GM23338 (cell line): ENCODE measurements around the gene VPS13A. TPM values are rescaled to one million over a fixed set of nuclear protein-coding genes. Genes with fewer than 3 reads are reported as not detected.

ENCODE experiments used
- ATAC-seq: fragments of 200-7000 bp; cut with Tn5 transposase; 3 replicates; pipeline ENCODE4 v1.9.1; 2020
- DNase-seq: peaks from one replicate; pipeline ENCODE4 v3.0.0-alpha.2; 2015; ENCODE audit warnings: low spot score
- H2AFZ ChIP-seq: fragments of 200-600 bp; sonication (generic); 2 replicates; pipeline ENCODE4 v1.8.0; 2016; ENCODE audit warnings: antibody characterized with exemption, mild to moderate bottlenecking, moderate library complexity
- H3F3A ChIP-seq: fragments of 200-600 bp; sonication (generic); replicated peaks from 2 replicates; pipeline ENCODE4 v1.8.0; 2017; ENCODE audit warnings: antibody characterized with exemption, mixed run types, low read depth
- H3K27ac ChIP-seq: fragments of 200-600 bp; sonication (generic); 2 replicates; pipeline ENCODE4 v1.6.1; 2016; ENCODE audit warnings: low read depth
- H3K27me3 ChIP-seq: fragments of 200-600 bp; sonication (generic); 2 replicates; pipeline ENCODE4 v1.8.0; 2016; ENCODE audit warnings: mild to moderate bottlenecking, mixed run types, moderate library complexity; ENCODE audit not compliant: insufficient read depth
- H3K36me3 ChIP-seq: fragments of 200-600 bp; sonication (generic); 2 replicates; pipeline ENCODE4 v1.8.0; 2016; ENCODE audit warnings: mild to moderate bottlenecking; ENCODE audit not compliant: insufficient read depth
- H3K4me1 ChIP-seq: fragments of 200-600 bp; sonication (generic); 2 replicates; pipeline ENCODE4 v1.8.0; 2016; ENCODE audit warnings: mild to moderate bottlenecking, moderate library complexity; ENCODE audit not compliant: insufficient read depth
- H3K4me2 ChIP-seq: fragments of 200-600 bp; sonication (generic); 2 replicates; pipeline ENCODE4 v1.7.1; 2017; ENCODE audit warnings: mixed run types
- H3K4me3 ChIP-seq: fragments of 200-600 bp; sonication (generic); 2 replicates; pipeline ENCODE4 v1.6.1; 2016; ENCODE audit warnings: mixed run types
- H3K79me2 ChIP-seq: fragments of 200-600 bp; sonication (generic); replicated peaks from 2 replicates; pipeline ENCODE4 v1.8.0; 2017; ENCODE audit warnings: mild to moderate bottlenecking; ENCODE audit not compliant: insufficient read depth
- H3K9me2 ChIP-seq: fragments of 200-600 bp; sonication (generic); 2 replicates; pipeline ENCODE4 v1.8.0; 2017; ENCODE audit not compliant: insufficient read depth
- H4K20me1 ChIP-seq: fragments of 200-600 bp; sonication (generic); replicated peaks from 2 replicates; pipeline ENCODE4 v1.8.0; 2017; ENCODE audit warnings: mild to moderate bottlenecking; ENCODE audit not compliant: insufficient read depth
- H3K27ac Mint-ChIP-seq: 2 replicates; pipeline ENCODE4 v1.8.0; 2020; ENCODE audit warnings: inconsistent platforms, mild to moderate bottlenecking, moderate library complexity, mixed read lengths
- H3K27me3 Mint-ChIP-seq: 3 replicates; pipeline ENCODE4 v1.8.0; 2022; ENCODE audit warnings: low read depth, mild to moderate bottlenecking, moderate library complexity, mixed read lengths, inconsistent platforms; ENCODE audit not compliant: insufficient read depth, poor library complexity
- H3K36me3 Mint-ChIP-seq: 3 replicates; pipeline ENCODE4 v1.8.0; 2021; ENCODE audit warnings: low read depth, mild to moderate bottlenecking, inconsistent platforms, moderate library complexity, mixed read lengths
- H3K4me1 Mint-ChIP-seq: 3 replicates; pipeline ENCODE4 v1.8.0; 2020; ENCODE audit warnings: mild to moderate bottlenecking, inconsistent platforms, mixed read lengths
- H3K4me3 Mint-ChIP-seq: 3 replicates; pipeline ENCODE4 v1.8.0; 2021; ENCODE audit warnings: moderate library complexity, mild to moderate bottlenecking, inconsistent platforms, mixed read lengths
- H3K9me3 Mint-ChIP-seq: 3 replicates; pipeline ENCODE4 v1.8.0; 2020; ENCODE audit warnings: moderate library complexity, mild to moderate bottlenecking, inconsistent platforms, mixed read lengths
- CREB1 ChIP-seq: fragments of 250-450 bp; sonication (Bioruptor Pico); IDR thresholded peaks from 2 replicates; pipeline ENCODE4 v1.5.0; 2020; ENCODE audit warnings: low read depth, mild to moderate bottlenecking, moderate library complexity
- EZH2phosphoT487 ChIP-seq: fragments of 200-600 bp; sonication (generic); IDR thresholded peaks from one replicate; pipeline ENCODE4 v1.8.1; 2018; ENCODE audit warnings: antibody characterized with exemption; ENCODE audit not compliant: unreplicated experiment
- JUNB ChIP-seq: IDR thresholded peaks from one replicate; pipeline ENCODE4 v1.6.1; 2016; ENCODE audit warnings: antibody characterized with exemption; ENCODE audit not compliant: unreplicated experiment
- NANOG ChIP-seq: IDR thresholded peaks from 2 replicates; pipeline ENCODE4 v1.6.1; 2016; ENCODE audit warnings: antibody characterized with exemption, borderline replicate concordance
- REST ChIP-seq: IDR thresholded peaks from one replicate; pipeline ENCODE4 v1.6.1; 2018; ENCODE audit warnings: antibody characterized with exemption; ENCODE audit not compliant: unreplicated experiment
- STAT1 ChIP-seq: IDR thresholded peaks from one replicate; pipeline ENCODE4 v1.6.1; 2016; ENCODE audit warnings: antibody characterized with exemption; ENCODE audit not compliant: unreplicated experiment
- ZNF114 ChIP-seq: fragments of 250-450 bp; sonication (Bioruptor Pico); IDR thresholded peaks from 2 replicates; pipeline ENCODE4 v1.5.0; 2020; ENCODE audit warnings: mild to moderate bottlenecking, moderate library complexity
- ZNF331 ChIP-seq: fragments of 250-450 bp; sonication (Bioruptor Pico); IDR thresholded peaks from 2 replicates; pipeline ENCODE4 v1.5.0; 2020; ENCODE audit warnings: low read depth, mild to moderate bottlenecking, moderate library complexity
- ZNF462 ChIP-seq: fragments of 250-450 bp; sonication (Bioruptor Pico); IDR thresholded peaks from 2 replicates; pipeline ENCODE4 v1.5.0; 2020; ENCODE audit warnings: mild to moderate bottlenecking, moderate library complexity
- polyA plus RNA-seq: library from polyadenylated mRNA; unstranded; fragments of >200 nt; fragmentation: Nextera tagmentation; extraction: Ambion mirVana; gene quantifications from 2 replicates; pipeline ENCODE4 v1.2.1, GENCODE V29; 2016
- total RNA-seq: library from RNA; depleted of rRNA; stranded (reverse); fragments of >200 nt; shearing (Covaris generic); gene quantifications from 2 replicates; pipeline ENCODE4 v1.2.3, GENCODE V29; 2014

The VPS13A gene
- total and polyA plus RNA-seq, 2 experiments from 2014 or later = 45.9 to 68.1 TPM

DNA sequence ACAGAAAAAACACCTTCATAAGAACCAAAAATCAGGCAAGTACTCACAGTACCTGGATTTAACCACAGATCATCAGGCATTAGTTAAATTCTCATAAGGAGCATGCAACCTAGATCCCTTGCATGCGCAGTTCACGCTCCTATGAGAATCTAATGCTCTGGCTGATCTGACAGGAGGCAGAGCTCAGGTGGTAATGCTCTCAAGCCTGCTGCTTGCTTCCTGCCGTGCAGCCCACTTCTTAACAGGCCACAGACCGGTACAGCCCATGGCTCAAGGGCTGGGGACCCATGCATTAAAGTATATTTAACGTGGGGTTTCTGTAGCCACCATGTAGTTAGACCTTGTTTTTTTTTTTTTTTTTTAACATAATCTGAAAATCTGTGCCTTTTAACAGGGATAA, 147.7 kb downstream of the VPS13A start (continued):
- no peak for TF ChIP-seq REST
- no peak for TF ChIP-seq ZNF331
- TF ChIP-seq CREB1 (CRISPR knock-in tag) = no peak
- no peak for TF ChIP-seq JUNB

- Mint-ChIP-seq H3K4me3 (no peak overlapping the region), H3K36me3 (peaks cover 15% of the 10 kb centered on the region), H3K27ac (no peak overlapping the region), H3K4me1 (peaks cover 6% of the 10 kb centered on the region; the same call in 2 of the 3 replicates), H3K27me3 (peaks cover 1% of the 10 kb centered on the region), H3K9me3 (no peaks in the 10 kb centered on the region)
- Histone ChIP-seq H3K27ac (no peak overlapping the region), H3F3A (no peaks in the 10 kb centered on the region), H3K79me2 (no peaks in the 10 kb centered on the region), H3K4me3 (no peak overlapping the region), H3K4me1 (no peaks in the 10 kb centered on the region; the same call in 1 of the 2 replicates), H3K27me3 (no peaks in the 10 kb centered on the region), H3K4me2 (no peak overlapping the region), H3K9me2 (no peaks in the 10 kb centered on the region), H2AFZ (no peak overlapping the region), H3K36me3 (no peaks in the 10 kb centered on the region; the same call in 1 of the 2 replicates), H4K20me1 (no peaks in the 10 kb centered on the region)
- no peak for TF ChIP-seq STAT1
- no peak for TF ChIP-seq ZNF114 (CRISPR knock-in tag)
- TF ChIP-seq ZNF462 = no peak
- no peak for TF ChIP-seq CREB1 (CRISPR knock-in tag)
- no peak for TF ChIP-seq EZH2phosphoT487
- no peak for TF ChIP-seq NANOG
- DNase-seq (no peak), ATAC-seq (no peak)
Measured at GRCh38 chr9:77328102-77328501, 150.8 kb downstream of the VPS13A start.
